Activated CD4-positive, alpha-beta T cell treated with anti-CD3 and anti-CD28 coated beads, Interleukin-2, Interleukin-6, amounts not matched to agents 100 ng/mL and 50 ng/mL, durations not matched to agents 16 hours and 8 hours (primary cell): ENCODE measurements around the gene TNFRSF4.

Source experiments
- DNase-seq: peaks from one replicate; pipeline ENCODE4 v3.0.0-alpha.2; 2020

Gene TNFRSF4

DNA sequence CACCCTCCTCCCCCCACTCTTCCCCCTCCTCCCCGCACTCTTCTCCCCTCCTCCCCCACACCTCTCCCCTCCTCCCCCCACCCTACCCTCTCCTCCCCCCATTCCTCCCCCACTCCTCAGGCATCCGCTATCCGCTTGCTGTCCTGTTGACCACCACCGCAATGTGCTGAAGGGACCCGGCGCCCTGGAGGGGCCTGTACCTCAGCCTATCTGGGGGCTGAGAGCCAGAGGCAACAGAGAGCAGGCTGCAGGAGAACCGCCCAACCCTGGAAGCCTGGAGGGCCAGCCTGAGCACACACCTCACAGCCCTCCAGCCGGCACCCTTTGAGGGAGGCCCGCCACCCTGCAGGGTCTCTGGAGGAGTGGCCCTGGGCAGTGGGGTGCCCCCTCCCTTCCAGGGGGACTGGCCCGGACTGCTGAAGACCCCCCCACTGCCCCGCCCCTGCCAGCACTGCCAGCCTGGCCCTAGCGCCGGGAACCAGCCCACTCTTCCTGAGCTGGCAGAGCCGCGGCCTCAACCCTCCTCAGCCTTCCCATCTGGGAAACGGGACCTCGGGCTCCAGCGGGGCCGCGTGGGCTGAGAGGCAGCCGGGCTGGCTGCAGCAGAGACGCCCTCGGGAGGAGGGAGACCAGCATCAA lies 31.3 kb upstream of the TNFRSF4 start:
- no peak for DNase-seq

DNA sequence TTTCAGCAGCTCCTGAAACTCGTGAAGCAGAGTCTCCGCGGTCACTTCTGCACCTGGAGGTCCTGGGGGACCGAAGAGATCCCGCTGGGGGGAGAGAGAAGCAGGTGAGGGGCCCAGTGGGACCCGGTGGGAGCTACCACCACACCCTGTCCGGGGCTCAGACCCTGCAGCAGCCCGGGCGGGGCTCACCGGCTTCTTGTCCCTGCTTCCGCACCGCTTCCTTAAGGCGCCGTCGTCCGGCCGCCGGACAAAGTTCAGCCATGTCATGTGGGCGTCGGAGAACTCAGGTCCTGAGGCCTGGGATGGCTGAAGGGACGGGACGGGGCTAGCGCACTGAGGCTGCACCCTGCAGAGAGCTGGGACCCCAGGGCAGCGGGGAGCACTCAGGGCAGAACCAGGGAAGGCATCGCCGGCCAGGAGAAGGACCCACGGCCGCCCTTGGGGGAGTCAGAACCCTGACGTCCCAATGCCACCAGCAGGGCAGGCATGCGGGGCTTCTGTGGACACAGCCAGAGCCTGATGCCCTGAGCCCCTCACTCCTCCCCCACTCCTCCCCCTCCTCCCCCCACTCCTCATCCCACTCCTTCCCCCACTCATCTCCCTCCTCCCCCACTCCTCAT lies 30.3 kb upstream of the TNFRSF4 start:
- no peak for DNase-seq

DNA sequence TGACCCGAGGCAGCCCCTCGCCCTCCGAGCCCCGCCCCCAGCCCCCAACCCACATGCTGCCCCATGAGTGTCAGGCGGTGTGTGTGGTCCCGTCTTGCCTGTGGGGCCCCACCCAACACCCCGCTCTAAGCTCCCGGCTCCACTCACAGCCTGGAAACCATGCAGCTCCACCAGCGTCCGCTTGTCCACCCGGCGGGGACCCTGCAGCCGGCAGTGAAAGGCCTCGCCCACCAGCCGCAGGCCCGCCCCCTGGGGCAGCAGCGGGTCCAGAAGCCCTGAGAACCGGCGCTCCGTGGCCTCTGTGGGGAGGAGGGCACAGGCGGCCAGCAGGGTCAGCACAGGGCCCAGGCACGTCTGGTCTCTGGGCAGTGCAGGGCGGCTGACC lies 29.8 kb upstream of the TNFRSF4 start:
- DNase-seq = no peak

DNA sequence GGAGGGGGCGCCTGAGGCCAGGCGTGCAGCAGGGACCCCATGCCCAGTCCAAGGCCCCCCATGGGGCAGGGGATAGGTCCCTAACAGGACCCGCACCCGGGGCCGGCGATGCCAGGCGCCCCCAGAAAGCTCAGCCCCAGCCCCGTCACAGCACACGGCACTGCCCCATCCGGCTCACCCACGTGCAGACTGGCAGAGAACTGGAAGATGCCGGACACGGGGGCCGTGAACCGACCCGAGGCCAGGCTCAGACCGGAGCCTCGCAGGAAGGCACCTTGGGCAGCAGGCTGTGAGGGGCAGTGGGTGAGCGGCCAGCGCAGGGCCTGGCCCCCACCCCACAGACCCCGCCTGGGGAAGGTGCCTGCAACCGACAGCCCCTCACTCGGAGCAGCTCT lies 29.3 kb upstream of the TNFRSF4 start:
- DNase-seq = no peak

DNA sequence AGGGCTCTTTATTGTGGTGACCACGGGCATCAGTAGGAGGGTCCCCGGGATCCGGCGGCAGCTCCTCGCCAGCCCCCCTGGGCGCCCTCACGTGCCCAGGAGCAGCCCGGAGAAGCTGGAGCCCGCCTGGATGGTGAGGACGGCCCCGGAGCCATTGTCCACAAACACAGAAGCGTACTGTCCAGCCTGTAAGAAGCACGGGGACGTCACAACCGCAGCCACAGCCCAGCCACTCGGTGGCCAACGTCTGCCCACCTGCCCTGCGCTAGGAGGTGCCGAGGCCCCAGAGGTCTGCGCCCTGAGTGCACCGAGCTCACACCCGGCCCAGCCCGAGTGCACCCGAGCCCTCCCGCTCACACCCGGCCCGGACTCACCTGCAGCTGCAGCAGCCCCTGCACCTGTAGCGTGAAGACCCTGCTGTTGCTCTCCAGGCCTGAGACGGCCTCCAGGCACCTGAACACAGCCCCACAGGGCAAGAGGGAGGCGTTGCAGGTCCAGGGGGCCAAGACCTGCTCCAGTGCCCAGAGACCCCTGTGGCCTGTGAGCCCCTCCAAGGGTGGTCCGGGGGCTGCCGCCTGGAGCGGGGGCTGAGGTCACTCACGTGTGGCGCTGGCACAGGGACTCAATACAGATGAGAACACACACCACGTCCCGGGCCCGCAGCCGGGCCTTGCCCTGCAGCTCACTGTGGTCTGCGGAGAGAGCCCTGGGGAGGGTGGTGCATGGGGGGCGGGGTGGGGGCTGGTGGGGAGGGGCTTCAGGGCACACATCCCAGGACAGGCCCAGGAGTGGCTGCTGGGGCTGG lies 28.7 kb upstream of the TNFRSF4 start:
- DNase-seq = no peak

DNA sequence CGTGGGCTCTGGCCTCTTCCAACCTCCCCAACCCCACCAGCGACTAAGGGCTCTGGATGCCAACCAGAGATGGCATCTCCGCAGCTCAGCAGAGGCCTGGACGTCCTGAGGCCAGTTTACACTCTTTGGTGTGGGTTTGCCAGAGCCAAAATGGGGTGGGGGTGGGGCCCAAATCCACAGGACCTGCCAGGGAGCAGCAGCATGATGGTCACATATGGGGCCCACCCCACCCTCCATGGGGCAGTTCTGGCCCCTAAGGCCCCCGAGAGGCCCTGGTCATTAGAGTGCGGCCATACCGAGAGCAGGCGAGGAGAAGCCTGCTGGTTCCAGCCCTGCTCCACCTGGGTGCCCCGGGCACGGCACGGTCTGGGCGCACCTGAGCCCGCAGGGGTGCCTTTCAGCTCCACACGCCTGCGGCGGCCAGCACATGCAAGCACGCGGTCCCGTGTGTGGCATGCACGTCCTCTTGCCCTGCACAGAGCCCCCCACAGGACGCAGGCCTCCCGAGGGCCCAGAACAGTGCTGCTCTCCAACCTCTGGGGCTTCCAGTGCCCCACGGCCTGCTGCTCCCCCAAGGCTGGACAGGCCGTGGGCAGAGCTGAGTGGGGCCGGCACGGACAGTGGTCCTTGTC lies 27.8 kb upstream of the TNFRSF4 start:
- no peak for DNase-seq

DNA sequence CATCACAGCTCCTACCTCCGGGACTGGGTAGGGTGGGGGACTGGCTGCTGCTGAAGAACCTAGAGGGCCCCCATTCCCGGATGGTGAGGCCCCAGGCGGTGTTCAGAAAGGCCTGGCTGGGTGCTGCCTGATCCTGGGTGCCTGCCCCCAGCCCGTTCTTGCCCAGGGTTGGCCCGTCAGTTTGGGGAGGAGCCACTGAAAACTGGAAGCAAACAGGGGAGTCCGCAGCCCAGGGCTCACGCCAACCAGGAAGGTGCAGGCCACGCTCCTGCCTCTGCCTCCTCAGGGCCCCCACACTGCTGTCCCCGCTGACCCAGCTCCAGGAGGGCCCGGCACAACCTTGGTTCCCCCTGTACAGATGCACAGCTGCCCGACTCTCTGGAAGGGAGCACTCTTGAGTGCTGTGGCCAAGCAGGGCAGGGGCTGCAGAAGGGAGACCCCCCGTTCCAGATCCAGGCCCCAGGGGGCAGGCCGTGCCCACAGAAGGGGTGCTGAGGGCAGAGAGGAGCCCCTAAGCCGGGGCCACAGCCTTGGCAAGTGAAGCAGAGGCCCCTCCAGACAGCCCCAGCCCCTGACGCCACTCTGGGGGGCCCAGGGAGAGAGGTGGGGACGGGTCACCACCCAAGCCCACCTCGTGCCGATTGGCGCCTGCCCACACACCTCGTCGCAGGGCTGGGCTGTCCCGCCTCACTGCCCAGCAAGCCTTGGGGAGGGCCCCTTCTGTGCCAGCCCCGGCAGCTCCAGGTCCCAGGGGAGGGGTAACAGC lies 27.1 kb upstream of the TNFRSF4 start:
- no peak for DNase-seq

DNA sequence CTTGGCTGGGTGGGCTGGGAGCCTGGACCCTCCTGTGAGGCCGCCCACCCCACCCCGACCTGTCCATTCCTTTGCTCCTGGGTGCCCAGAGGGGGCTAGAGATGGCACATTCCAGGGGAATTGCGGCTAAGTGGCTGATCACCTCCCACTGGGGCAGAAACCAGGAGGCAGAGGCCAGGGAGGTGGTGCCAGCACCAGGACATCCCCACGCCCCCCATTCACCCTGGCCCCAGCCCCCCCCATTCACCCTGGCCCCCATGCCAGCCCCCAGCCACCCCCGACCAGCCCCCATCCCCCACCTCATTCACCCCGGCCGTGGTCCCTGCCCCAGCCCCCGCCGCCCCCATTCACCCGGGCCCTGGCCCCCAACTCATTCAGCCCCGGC lies 26.4 kb upstream of the TNFRSF4 start:
- DNase-seq = no peak

DNA sequence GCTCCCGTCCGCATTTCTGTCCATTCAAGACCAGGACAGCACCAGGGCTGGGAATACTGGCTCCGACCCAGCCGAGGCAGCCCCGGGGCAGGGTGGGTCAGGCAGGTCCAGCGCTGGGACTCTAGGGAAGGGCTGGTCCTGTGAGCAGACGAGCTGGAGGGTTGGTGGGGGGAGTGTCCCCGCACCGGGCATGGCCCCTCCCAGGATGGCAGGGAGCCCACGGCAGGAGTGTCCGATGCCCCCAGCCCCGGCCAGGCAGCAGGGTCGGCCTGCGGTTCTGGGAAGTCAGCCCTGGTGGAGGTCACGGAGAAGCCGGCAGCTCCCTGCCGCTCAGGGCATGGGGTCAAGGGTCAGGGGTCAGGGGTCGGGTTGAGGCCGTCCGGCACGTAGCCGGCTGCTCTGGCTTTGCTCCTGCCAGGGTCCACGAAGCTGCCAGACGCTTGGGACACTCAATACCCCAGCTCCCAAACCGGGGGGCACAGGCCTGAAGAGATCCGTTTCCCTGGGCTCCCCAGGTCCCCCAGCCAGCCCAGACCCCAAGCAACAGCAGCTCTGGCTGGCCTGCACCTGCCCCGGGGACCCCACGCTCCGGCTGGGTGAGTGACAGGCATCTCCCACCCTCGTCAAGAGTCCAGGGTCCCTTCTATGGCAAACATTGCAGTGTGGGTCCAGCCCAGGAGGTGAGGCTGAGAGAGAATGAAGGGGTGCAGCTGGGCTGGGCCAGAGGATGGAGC lies 25.8 kb upstream of the TNFRSF4 start:
- DNase-seq = no peak

DNA sequence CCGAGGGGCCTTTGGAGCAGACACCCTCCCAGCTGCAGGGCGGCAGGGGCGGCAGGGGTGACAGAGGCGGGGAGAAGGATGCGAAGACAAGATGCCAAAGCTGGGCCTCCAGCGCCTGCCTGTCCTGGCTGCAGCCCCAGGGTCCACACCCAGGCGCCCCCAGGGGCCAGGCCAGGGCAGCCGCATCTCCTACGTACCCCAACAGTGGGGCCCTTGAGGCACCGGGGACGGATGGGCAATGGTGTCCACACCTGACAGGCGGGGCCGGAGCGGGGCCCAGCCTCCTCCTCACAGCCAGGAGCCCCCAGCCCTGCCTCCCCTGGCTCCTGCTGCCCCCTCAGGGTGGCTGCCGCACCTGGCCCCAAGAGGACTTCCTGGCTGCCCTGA lies 25.3 kb upstream of the TNFRSF4 start:
- no peak for DNase-seq

DNA sequence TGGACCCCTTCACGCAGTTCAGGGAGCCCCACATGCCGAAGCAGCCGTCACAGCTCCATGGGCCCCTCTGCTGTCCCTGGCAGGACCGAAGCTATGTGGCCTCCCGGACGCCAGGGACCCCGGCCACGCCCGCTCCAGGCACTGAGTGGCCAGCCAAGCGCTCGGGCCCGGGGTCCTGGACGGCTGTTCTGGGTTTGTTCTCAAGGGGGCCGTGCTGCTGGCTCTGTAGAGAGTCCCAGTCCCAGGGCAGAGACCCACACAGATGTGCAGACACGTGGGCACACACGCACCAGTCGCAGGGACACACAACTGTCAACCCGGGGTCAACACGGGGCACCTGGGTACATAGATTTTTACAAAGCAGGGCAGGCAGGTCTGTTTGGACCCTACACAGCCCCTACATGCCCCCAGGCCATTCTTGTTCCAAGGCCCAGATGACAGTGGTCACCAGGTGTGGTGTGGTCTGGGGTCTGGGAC lies 24.8 kb upstream of the TNFRSF4 start:
- DNase-seq = no peak

DNA sequence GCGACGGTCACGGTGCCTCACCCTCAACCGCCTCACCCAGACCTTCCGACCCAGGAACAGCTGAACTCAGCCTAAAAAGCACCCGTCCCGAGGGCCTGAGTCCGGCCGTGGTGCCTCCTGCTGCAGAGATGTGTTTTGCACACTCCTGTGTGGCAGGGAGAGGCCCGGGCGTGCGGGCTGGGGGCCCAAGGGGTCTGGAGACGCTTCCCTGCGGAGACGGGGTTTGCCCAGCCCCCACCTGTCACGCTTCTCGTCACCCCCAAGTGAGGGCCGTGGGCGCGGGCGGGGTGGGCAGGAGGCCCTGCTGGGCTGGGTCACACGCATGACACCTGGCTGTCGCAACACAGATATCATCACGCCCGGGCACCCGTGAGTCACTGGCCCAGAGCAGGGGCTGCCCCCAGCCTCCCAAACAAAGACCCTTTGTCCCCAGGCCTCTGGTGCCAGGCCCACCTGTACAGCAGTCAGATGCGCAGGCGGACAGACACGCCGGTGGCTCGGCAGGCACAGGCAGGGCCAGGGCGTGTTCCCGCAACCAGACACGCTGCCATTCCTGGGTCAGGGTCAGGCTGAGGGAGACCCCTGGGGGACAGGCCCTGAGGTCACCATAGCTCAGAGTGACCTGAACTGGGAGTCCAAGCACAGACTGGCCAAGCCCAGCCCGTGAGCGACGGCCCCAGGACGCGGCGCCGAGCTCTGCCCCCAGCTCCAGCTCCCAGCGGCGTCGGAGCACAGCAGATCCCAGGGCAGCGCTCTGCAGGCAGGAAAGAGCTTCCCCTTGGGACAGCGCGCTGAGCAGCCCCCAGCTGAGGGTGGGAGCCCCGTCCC lies 24.1 kb upstream of the TNFRSF4 start:
- DNase-seq = no peak

DNA sequence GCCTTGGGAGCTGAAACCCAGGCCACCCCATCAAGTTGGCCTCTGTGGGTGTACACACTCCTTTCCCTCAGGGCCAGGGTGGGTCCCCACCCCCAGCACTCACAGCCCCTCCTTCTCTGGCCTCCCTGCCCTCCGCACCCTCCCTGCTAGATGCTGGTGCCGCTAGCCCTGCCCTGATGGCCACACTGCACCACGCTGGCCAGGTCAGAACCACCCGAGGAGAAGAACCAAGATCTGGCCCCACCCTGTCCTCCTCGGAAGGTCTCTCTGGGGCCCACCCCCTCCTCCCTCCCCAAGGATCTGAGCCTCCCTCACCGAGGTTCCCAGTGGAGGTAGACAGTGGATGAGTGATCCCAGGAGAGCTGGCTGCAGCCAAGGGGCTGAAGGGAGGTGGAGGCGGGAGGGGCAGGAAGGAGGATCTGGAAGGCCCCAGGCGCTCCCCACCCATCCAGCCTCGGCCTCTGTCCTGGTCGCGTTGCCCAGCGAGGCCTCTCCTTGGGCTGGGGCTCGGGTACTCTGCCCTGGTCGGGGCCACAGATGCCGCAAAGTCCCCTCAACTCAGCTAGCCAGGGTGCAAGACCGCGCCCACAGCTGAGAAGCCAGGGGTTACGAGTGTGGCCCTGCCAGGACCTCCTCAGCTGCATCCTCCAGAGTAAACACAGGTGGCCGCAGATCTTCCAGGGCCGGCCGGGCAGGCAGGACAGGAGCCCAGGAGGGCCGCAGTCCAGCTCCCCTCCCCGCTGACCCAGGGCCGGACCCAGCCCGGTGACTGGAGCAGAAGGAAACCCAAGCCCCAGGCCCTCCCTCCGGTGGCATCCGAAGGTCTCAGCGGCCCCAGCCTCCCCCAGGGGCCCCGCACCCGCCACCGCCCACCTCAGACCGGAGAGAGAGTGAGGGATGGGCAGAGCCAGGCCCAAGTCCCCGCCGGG lies 23.3 kb upstream of the TNFRSF4 start:
- DNase-seq = no peak

DNA sequence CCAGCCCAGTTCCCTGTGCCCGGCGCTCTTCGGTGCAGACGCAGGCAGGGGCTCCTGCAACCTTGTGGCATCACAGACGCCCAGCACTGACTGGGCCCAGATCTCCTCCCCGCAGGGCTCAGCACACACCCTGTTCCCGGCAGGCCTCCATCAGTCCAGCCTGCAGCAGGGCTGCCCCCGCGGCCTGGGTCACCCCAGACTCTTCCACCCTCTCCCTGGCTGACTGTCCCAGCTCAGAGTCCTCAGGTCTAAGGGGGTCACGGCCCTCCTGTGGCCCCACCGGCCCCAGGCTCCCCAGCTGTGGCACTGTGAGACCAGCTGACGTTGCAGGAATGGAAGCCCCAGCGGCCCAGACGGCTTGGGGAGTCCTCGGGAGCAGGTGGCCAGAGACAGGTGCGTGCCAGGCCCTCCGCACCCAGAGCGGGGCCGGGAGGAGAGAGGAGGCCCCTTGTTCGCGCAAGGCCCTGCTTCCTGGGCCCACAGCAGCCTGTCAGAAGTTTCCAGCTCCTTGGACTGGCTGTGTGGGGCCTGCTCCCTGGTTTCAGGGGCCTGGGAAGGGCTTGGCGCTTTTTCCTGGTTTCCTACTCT lies 22.3 kb upstream of the TNFRSF4 start:
- no peak for DNase-seq

DNA sequence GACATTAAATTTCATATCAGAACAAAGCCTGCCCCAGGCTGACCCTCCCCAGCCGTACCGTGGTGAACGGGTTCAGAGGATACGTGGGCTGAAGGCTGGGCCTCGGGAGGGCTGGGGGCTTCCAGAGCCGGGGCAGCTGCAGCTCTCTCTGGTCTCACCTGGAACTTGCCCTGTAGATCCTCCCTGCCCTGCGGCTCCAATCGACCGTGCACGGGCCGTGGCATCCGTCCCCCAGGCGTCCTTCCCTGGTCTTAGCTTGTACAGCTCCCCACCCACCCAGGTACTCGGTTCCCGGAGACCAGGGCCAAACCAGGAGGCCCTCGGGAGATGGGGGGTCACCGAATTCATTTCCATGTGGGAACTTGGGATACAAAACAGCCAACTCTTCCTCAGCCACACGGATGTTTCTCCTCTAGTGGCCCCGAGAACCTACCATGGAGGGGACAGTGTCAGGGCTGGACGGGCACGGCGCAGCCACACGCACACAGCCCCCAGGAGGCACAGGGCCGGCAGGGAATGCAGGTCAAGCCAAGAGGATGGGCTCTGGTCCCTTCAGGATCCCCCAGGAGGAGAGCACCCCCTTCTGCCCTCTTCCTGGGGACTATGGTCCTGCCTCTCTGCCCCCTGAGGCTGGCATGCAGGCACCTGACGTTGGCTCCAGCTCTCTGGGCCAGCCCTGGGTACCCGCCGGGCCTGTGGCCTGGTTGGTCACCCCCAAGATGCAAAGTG lies 21.2 kb upstream of the TNFRSF4 start:
- no peak for DNase-seq

DNA sequence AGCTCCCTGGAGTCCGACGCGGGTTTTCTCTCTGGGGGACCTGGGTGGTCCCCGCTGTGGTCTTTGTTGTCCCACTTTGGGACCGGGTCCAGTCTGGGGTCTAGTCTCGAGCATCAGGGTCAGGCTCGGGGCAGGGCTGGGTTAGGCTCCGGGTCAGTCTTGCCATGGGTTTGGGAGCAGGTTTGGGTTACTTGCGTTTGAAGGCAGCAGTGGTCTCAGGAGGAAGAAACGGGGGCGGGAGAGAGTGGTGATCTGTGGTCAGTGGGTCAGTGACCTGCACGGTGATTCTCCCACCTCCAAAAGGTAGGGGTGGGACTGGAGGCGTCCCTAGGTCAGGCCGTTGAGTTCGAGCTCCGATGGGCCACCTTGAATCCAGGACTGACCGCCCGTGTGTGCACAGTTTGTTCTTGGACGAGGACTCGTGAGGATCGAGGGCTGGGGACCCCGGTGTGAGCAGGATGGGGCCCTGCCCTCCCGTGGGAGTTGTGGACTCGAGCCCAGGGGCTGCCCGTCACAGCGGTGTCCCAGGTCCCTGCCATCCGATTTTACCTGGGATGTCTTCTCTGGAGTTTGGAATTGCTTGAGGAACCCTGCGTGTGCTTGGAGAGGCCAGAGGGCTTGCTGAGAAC lies 20.3 kb upstream of the TNFRSF4 start:
- DNase-seq = no peak

DNA sequence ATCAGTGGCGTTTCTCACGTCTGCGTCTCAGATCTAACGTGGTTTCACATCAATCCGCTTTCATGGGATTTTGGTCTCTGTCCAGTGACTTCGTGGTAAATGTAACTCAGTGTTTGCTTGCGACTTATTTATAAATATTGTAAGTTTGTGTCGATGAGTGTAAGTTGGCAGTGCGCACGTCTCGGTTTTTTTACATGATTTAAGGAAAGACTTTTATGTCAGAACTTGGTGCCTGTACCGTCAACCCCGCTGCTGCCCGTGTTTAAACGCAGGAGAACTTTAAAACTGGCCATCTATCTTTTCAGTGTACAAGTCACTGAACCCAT lies 19.6 kb upstream of the TNFRSF4 start:
- DNase-seq = no peak

DNA sequence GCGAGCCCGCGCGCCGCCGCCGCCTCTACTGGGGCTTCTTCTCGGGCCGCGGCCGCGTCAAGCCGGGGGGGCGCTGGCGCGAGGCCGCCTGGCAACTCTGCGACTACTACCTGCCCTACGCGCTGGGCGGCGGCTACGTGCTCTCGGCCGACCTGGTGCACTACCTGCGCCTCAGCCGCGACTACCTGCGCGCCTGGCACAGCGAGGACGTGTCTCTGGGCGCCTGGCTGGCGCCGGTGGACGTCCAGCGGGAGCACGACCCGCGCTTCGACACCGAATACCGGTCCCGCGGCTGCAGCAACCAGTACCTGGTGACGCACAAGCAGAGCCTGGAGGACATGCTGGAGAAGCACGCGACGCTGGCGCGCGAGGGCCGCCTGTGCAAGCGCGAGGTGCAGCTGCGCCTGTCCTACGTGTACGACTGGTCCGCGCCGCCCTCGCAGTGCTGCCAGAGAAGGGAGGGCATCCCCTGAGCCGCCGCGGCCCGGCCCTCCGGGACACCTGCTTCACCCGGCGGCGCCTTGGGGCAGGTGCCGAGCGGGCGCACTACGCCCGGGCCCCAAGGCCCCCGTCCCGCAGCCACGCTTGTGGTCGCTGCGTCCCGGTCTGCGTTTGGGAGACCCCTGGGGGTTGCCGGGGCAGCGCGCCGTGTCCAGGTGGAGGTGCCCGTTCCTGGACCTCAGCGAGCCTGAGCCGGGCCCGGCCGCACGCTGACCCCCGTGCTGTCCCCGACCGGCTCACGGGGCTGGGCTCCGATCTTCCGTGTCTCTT lies 19.0 kb upstream of the TNFRSF4 start:
- no peak for DNase-seq
